Measurements from ENCODE around the gene STX8.
"Not testable (repeated sequence)": the region's sequence is repeated elsewhere in the genome, so short reads cannot be mapped to it uniquely, and the experiment has no call there.

The STX8 gene

DNA sequence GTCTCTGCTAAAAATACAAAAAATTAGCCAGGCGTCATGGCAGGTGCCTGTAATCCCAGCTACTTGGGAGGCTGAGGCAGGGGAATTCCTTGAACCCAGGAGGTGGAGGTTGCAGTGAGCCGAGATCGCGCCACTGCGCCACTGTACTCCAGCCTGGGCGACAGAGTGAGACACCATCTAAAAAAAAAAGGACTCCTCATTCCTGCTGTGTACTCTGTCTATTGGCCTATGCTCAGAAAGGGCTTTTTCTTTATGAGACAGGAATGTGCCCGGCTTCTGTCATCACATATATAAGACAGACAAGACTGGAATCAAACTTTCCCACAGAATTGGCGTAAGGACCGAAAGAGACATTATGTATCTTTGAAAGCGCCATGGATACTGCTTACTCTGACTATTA, 236.1 kb downstream of the STX8 start:
- DNase-seq (ENCODE audit: low spot score), result not testable (repeated sequence)

DNA sequence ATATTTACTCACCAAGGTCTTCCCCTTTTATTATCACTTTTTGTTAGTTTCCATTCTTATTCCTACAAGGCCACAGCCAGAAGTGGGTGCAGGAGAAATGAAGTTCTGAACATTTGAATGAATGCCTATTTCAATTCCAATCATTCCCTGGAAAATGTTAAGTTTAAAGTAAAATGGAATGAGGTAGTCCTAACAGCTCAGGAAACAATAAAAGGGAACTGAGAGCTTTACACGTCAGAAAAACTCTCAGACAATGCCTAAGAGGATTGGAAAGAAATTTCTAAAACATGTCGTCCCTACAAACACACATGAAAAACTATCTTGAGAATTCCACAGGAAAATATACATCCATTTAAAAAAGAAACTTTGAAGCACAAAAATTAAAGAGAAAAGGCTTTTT, 238.8 kb downstream of the STX8 start:
- DNase-seq (ENCODE audit: low spot score), result no peak

DNA sequence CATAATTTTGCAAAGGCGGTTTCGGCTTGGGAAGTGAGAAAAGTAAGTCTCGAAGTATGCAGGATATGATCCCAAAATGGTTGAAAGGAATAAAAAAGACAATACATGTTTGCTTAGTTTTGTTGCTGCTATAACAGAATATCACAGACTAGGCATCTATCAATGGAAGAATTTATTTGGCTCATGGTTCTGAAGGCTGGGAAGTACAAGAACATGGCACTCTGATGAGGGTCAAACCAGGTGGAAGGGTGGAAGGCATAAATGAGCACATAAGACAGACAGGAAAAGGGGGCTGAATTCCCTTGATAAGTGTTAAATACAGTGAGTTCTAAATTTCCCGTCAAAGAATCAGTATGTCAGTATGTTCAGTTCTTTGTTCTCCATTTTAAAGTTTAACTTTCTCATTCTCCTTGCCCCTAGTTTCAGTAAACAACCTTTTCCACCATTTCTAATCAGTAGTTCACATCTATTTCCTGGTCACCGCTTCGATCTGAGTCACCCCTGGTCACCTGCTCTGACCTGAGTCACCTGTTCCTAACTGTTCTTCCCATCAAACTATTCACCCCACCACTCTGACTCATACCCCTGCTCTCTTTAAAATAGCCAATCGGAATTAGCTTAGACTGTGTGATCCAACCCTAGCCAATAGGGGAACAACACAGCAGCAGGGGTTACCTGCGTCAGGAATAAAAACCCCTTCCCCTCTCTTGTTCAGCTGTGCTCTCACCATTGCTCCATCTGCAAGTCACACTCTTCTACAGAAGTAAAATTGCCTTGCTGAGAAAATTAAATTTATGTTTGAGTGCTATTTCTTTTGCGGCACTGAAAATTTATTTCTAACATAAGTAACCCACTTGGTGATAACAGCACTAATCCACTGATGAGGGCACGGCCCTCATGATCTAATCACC, 240.8 kb downstream of the STX8 start:
- no peak for DNase-seq (ENCODE audit: low spot score)

DNA sequence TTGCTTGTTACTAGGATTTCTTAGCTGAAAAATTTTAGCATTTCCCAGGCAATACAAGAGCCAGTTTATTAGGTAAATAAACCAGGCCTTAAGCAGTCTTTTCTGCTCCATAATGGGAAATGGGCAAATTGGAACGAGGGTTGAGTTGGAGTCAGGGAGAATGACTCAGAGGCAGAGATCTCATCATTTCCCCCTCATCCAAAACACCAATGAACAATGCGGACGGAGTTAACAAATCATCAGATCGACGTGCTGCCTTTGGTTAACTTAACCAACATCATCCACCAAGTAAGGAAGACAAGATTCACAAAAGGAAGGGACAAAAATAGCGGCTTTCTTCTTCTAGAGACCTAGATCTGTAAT, 243.5 kb downstream of the STX8 start:
- no peak for DNase-seq (ENCODE audit: low spot score)

DNA sequence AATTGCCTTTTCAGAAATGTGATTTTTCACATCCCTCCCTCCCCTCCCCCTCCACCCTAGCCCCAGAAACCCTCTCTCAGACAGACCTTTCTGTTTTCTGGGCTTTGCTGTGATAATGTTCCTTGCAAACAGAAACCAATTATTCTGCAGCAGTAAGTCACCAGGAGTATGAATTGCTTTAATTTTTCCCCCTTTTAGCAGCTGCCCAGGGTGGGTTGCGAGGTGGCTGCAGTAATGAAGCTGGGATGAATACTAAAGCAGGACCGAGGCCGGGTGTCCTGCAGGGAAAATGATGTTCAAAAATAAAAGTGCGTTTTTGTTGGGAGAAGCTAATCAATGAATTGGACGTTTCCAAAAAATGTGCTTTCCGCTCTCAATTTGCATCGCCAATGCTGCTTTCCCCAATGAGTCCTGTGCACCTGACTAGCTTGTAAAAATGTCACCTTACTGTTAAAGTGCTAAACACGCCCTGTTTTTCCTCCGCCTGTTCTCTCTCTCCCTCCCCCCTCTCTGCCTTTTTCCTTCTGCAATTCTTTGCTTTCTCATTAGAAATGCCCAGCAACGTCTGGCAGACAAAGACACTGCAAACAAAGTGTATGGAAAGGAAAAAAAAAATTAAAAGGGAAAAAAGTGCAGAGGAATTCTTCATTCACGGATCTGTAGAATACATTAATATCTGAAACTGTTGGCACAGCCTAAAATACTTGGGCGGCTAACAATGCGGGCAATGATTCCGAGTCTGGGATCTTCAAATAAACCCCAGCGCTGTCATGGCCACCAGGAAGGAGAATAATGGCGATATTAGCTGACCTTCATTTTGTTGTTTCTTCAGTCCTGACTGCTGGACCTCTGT, 244.1 kb downstream of the STX8 start:
- DNase-seq (ENCODE audit: low spot score), result no peak

DNA sequence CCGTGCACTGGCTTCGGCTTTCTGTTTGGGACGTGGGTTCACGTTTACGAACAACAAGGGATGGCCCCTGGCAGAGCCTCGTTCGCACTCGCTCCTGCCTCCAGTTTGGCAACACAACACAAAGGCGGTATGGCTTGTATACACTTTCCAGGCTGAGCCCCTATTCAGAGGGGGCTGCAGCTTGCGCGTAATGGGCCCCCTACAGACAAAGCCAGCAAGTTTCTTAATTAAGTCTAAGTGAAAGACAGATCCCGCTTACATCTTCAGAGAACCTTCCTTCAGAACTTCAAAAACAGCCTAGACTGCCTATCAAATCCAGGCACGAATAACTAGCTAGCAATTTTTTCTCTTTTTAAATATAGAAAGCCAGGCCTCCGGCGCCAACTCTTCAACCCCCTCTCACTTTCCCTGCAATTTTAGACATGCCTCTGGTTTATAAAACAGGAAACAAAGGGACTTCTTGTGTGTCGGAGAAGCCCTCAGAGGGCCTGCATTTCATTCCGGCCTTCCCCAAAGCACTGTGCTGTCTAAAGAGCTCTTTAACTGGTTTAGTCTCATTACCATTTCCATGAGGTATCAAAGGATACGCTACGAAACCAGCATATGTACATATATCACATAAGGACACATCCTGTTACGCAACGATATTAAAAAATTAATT, 244.9 kb downstream of the STX8 start:
- no peak for DNase-seq (ENCODE audit: low spot score)

DNA sequence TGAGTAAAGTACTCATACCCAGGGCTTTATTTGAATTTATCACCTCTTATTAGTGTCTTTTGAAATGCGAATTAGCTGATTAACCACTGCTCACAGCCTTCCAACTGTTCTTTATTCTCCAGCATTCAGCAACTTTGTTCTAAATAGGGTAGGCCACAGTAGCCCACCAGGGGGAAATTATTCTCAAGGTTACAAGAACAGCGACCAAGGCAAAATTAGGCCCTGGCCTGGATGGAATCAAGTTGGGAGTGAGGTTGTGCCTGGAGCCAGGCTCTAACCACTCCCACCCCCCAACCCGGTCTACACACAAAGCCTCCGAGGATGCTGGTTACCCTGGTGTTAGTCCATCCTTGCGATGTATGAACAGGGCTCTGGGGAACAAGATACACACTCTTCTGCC, 245.5 kb downstream of the STX8 start:
- DNase-seq (ENCODE audit: low spot score), result no peak

DNA sequence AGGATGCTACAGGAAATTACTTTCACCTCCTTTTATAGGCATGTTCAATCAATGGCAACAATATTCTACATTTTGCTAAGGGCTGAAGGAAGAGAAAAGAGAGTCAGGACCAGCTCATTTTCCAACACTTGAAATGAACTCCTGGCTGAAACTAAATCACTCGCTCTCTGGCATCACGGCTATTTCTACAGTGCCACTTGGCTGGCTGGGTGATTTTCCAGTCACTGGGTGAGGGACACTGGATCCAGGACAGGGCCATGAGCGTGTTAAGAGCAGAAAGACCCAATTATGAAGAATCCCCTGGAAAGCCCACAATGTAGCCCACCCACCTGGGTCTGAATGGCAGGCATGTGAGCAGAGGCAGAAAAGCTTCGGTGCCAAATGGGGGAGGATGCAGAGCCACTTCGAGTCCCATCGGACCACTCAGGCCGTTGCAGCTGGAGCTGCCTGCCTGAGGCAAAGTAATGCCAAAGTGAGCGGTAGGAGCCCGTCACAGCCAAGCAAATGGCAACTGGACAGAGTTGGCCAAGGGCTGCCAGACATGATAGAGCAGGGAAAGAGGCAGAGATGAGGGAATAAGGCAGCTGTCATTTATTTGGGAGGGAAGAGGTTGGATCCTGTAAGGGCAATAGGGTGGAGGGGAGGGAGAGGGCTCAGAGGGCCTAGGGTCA, 246.2 kb downstream of the STX8 start:
- no peak for DNase-seq (ENCODE audit: low spot score)

DNA sequence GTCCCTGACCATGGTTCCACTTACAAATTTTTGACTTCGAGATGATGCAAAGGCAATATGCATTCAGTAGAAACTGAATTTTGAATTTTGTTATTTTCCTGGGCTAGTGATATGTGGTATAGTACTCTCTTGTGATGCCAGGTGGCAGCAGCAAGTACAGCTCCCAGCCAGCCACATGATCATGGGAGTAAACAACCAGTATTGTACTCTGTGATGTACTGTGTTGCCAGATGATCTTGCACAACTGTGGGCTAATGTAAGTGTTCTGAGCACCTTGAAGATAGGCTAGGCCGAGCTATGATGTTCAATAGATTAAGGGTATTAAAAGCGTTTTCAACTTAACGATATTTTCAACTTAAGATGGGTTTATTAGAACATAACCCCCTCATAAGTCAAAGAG, 250.8 kb downstream of the STX8 start:
- no peak for DNase-seq (ENCODE audit: low spot score)

DNA sequence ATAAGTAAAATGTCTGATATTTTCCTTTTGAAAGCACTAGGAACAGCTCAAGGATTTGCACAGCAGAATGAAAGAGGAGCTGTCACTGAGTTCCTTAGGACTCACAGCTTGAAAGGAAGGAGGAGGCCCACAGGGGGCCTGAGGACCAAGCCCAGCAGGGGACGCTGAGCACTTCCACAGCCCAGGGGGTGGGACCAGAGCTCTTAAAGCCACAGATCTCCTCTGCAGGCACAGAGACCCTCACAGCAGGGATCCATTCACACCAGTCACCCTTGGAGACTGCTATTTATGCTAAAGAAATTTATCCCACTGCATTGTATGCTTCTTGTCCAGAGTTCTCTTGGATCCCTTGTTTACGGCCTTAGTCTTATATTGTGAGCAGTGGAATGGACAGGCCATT, 253.3 kb downstream of the STX8 start:
- no peak for DNase-seq (ENCODE audit: low spot score)

DNA sequence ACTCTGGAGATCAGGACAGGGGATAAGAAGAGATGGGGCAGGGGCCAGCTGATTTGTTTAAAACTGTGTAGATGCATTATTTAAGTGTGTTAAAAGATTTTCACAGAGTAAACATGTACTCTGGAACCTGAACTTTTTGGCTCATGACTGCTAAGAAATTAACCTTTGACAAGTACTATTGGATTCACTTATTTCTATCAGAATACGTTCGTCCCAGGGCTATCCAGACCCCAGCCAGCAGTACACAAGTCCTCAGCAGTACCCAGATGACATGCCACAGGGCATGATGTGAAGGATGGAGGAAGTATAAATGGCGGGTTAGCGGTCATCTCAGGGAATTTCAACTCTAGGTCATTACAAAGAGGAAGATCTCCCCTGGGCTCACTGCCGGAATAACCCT, 253.7 kb downstream of the STX8 start:
- no peak for DNase-seq (ENCODE audit: low spot score)

DNA sequence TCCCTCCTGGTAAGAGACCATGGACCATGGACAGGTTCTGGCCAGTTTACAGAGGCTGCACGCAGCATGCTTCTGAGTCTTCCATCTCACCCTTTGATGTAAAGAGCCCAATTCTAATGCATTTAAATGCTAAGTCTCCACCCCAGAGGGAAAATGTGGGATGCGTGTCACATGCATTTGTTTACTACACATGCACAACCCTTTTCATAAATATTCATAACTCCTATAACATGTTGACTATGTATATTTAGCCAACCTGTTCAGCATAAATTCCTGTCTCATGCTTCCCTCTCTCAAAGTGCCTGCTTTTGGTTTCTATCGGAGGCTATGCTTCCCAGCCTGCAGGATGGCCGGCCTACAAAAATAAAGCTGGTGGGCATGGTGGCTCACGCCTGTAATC, 260.3 kb downstream of the STX8 start:
- DNase-seq (ENCODE audit: low spot score), result no peak

DNA sequence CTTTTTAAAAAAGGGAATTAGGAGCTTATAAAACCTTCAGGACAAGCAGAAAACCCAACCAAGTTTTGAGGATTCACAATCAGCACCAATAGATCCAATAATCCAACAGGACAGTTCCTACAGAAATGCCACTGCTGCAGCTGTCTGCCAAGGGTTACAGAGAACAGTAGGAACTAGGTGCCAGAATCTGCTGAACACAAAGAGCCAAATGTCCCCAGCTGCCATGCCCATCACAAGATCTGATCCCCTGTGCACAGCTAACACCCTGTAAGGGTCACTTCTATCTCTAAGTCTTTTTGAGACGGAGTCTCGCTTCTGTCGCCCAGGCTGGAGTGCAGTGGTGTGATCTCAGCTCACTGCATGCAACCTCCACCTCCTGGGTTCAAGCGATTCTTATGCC, 262.3 kb downstream of the STX8 start:
- DNase-seq (ENCODE audit: low spot score), result no peak

DNA sequence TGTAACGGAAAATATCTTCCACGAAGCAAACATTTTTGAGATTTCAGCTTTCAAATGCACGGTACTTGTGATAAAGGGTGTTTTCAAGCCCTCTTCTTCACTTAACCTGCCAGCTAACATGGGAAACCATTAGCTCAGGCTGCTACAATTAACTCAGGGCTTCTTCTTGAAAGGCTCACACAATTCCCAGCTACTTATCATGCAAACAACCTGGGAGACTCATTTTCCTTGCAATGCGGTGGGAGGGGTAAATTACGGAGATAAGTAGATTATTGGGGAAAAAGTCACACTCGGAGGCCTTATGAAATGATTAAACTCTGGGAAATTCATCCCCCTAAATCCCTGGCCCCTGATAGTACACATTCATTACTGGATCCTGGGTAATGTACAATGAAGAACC, 266.4 kb downstream of the STX8 start:
- no peak for DNase-seq (ENCODE audit: low spot score)

DNA sequence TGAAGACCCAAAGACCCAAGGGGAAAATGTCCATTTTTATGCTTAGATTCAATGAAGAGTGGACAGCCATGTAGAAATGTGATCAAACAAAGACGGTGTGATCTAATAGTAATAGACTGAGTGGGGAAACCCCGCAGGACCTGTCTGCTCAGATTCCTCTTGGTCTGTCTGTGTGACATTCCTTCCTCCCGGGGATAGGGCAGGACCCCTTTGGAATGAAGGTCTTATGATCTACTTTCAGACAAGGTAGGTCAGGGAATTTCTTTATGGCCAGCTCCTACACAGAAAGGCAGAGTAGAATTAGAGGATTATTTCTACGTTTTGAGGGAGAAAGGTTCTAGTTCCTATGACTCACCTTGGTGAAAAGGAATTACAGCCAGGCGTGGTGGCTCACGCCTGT, 267.6 kb downstream of the STX8 start:
- no peak for DNase-seq (ENCODE audit: low spot score)

DNA sequence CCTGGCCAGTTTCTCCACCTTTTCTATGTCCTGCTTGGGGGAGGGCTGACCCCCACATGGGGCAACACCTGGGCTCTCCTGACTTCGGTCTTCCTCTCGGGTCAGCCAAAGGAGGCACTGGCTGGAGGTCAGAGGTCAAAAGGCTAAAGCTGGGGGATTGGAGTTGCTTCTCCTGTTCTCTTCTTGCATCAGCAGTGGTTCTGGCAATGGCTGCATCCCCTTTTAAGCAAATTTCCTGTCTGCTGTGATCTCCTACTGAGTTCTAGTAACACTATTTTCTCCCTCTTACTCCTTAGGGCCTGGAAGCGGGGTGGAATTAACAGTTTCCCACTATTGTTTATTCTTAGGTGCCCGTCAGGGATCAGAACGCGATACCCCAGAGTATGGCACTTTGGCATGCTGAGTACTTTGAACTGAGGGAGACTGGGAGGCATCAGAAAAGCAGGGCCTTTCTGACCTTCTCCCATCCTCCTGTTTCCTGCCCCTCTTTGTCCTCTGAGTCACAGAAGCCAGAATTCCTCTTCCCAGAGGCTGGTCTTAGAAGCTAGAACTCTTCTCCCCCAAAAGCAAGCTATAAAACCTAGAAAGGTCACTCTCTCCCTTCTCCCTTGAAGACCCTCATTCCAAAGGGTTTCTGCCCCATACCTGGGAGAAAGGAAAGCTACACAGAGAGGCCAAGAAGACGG, 268.2 kb downstream of the STX8 start:
- no peak for DNase-seq (ENCODE audit: low spot score)

DNA sequence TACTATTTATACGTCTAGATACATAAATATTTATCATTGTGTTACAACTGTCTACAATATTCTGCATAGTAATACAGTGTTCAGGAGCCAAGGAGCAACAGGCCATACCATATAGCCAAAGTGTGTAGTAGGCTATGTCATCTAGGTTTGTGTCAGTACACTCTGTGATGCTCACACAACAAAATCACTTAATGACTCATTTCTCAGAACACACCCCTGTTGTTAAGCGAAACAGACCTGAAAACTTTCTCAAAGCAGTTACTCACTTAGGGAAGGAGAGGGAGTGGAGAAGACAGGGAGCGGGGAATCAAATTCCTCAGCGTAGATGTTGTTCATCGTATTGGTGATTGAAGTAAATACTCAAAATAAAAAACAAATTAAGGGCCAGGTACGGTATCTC, 269.5 kb downstream of the STX8 start:
- no peak for DNase-seq (ENCODE audit: low spot score)

DNA sequence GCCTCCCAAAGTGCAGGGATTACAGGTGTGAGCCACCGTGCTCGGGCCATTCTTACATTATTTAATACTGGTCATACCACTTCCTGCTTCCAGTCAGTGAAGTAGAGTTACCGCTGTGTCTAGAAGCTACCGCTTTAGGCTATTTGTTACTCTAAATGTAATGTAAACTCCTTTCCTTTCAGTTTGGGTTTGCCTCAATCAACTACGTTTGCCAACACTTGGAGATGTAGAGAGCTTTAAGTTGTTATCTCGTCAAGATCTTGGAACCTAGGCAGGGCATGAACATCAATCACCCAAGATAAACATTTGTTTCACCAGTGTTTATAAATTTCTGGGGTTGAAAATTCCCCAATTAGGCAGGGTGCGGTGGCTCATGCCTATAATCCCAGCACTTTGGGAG, 275.9 kb downstream of the STX8 start:
- DNase-seq (ENCODE audit: low spot score), result no peak

DNA sequence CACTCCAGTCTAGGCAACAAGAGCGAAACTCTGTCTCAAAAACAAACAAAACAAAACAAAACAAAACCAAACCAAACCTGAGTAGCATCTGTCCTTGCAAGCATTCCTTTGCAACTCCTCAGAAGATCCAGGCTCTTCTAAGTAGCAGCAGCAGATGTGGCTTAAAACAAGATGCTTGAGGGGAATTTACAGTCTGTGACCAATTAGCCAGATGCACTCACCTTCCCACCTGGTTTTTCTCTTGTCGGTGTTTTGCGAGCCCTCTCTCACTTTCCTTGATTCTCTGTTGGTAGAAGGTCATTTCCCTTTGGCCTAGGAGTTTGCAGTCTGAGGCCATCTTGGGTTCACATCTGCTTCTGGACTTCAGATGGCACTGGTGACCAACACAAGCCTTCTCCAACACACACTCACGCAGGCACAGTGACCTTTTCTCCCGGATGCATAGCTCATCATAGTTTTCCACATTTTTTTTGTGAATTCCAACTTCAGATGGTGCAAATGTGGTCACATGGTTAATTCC, 276.8 kb downstream of the STX8 start:
- DNase-seq (ENCODE audit: low spot score), result no peak

DNA sequence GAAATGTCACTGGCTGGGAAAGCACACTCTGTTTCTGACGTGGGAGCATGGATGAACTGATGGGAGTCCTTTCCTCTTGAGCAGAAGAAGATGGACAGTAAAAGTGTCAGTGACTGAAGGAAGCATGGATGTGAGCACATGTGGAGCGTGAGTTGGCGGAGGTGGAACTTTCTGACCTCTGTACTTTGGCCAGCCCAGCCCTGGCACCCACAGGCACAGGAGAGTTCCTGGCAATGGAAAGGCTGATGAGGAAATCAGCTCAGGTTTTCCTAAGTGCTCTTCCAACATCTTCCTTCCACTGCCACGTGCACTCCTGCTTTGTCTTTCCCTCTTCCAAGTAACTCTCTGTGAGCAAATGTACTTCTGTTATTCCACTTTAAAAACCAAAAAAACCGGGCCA, 277.5 kb downstream of the STX8 start:
- no peak for DNase-seq (ENCODE audit: low spot score)

DNA sequence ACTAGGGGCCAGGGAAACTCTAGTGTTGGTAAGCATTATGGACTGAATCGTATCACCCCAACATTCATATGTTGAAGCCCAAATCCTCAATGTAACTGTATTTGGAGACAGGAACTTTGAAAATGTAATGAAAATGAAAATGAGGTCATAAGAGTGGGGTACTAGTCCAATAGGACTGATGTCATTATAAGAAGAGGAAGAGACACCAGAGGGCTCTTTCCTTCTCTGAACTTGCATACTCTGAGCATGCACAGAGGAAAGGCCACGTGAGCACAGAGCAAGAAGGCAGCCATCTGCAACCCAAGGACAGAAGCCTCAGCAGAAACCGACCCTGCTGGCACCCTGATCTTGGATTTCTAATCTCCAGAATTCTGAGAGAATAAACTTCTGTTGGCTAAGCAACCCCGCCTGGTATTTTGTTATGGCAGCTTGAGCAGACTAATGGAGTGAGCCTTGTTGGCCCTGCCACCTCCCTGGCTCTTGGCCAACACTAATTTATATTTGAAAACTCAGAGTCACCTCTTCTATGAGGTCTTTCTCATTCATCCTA, 280.9 kb downstream of the STX8 start:
- DNase-seq (ENCODE audit: low spot score), result no peak
